CD4-positive, alpha-beta T cell treated with Interleukin-4 for 1 hour (primary cell): ENCODE measurements around the gene ADGRD1.
"Not testable (repeated sequence)": the region's sequence is repeated elsewhere in the genome, so short reads cannot be mapped to it uniquely, and the experiment has no call there.

Experiments used
- DNase-seq, 2 donors: peaks; one replicate each; pipeline ENCODE4 v3.0.0-alpha.2; 2020 to 2022

Gene ADGRD1

DNA sequence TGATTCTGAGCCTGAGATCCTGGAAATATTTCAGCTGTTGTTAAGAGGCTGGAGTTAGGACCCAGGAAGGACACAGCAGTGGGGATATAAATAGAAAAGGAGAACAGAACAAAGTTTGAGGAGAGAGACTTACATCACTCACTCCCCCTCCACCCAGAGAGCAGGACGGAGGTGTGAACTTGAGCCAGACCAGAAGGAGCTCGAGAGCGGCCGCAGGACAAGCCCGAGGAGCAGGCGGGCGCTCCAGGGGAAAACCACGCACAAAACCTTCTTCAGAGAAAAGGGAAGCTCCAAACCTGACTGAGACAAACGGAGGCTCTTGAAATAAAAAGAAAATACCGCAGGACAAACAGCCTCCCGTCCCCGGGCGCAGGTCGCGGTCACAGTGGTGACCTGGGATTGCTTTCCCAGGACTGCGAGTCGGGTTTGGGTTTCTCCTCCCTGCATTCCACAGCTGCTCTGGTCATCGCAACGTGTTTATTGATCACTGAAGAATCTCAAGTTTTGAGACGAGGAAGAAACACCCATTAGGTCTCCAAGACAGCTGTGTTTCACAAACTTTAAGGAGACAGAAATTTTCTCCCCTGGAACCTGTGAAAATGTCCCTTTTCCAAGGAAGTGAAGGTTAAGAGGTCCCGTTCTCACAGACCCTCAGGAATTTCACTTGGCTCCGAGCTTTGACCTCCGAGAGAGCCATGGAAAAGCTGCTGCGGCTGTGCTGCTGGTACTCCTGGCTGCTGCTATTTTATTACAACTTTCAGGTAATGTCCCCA, at the start of gene ADGRD1:
Gene ADGRD1 (plus strand): TSS at position 137 of the 773 bp plus-strand sequence. CDS start 559 bp downstream, at position 696.
- peak in 1 of 2 donors; percentile 29 for DNase-seq

DNA sequence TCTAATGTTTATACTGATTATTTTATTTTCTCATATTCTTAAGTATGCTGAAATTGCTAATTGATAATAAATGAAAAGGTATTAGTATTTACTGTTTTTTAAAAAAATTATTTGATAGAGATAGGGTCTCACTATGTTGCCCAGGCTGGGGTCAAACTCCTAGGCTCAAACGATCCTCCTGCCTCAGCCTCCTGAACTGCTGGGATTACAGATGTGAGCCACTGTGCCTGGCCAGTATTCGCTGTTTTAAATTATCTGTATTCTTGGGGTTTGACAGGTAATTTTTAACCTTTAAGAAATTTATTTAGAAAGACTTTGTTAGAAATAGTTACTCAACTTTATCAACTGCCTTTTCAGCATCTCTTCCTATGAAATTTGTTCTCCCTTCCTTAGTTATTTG, 49.6 kb upstream of the ADGRD1 start:
- no peak for DNase-seq

DNA sequence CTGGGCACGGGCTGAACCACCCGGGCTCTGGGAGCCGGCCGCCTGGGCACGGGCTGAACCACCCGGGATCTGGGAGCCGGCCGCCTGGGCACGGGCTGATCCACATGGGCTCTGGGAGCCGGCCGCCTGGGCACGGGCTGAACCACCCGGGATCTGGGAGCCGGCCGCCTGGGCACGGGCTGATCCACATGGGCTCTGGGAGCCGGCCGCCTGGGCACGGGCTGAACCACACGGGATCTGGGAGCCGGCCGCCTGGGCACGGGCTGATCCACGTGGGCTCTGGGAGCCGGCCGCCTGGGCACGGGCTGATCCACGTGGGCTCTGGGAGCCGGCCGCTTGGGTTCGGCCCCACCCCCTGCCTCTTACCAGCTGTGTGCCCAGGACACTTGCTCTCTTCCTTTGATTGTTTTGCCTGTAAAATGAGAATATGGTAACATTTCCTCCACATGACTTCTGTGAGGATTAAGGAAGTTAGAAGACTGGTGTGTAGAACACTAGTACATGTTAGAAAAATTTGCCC, 48.7 kb upstream of the ADGRD1 start:
- DNase-seq: not testable (repeated sequence)

DNA sequence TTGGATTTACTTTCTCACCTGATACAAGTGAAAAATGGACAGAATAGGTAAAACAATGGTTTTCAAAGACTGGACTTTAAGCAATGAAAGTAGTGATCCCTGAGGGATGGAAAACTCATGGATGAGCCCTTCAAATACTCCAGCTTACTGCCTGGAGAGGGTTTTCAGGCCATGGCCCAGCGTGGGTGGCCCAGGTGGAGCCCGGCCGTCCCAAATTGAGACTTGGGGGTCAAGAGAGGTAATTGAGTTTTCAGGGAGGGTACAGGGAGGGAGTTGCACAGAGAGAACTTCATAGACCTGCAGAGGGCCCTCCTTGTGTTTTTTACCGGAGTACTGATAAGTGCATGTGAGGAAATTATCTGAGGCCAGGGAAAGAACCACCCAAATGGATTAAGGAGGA, 44.6 kb upstream of the ADGRD1 start:
- DNase-seq: no peak

DNA sequence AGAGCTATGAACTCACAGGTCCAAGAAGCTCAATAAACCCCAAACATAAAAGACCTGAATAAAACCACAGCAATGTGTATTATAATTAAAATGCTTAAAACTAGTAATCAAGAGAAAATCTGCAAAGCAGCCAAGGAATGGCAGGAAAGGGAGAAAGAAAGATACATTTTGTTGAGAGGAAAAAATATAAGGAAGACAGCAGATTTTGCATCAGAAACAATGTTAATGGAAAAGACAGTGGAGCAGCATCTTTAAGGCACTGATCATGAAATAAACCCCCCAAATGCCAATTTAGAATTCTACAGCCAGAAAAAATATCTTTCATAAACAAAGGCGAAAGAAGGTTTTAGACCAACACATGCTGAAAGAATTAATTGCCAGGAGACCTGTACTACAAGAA, 42.5 kb upstream of the ADGRD1 start:
- no peak for DNase-seq

DNA sequence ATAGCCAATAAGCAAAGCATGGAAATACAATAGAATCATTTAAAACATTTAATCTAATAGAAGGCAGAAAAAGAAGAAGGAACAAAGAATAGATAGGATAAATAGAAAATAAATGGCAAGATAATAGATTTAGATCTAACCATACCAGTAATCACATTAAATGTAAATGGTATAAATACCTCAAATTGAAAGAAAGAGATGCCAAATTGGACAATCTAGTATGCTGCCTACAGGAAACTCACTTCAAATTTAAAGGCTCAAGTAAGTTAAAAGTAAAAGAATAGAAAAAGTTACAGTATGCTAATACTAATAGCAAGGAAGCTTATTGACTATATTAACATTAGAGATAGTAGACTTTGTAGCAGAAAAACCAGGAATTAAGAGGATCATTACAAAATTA, 41.8 kb upstream of the ADGRD1 start:
- no peak for DNase-seq

DNA sequence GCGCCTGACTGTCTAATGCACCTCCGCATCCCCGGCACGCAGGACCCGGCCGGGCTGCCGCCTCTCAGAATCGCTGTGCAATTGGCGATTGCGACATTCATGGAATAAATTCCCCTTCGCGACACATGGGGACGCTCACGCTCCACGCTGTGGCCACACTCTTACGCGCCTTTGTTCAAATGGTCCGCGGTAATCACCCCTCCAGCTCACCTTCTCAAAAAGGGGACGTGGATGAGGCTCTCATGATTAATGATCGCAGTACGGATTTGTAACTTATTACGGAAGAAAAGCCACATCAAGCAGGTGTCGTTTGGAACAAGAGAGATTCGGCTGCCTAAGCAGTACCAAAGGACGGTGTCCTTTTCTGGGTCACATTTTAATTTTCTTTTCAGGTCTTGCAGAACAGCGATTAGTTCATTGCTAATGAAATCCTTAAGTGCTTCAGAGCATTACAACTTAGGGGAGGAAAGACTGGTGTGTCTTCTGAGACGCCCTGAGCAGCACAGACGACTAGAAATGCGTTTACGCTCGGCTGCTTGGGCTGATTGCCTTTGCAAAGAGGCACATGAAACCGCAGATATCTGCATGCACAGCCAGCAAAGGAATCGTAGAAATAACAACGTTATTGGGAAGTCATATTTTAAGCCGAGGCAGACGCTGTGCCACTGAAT, 37.3 kb upstream of the ADGRD1 start:
- DNase-seq: peak in 1 of 2 donors; percentile 52

DNA sequence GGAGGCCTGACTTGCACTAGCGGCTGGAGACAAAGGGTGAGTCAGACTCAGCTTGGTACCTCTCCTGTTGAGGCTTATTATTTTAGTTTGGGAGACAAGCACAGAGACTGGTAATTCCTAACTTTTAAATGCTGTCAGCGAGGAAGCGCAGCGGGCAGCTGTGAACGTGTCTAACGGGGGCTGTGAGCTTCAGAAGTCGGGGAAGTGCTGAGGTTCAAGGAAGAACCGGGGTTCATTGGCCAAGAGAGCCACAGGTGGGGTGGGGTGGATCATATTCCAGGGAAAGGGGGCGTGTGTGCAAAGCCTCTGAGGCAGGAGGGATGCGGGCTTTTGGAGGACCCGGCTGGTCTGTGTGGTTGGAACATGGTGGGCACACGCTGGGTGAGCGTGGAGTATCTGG, 36.1 kb upstream of the ADGRD1 start:
- DNase-seq: no peak

DNA sequence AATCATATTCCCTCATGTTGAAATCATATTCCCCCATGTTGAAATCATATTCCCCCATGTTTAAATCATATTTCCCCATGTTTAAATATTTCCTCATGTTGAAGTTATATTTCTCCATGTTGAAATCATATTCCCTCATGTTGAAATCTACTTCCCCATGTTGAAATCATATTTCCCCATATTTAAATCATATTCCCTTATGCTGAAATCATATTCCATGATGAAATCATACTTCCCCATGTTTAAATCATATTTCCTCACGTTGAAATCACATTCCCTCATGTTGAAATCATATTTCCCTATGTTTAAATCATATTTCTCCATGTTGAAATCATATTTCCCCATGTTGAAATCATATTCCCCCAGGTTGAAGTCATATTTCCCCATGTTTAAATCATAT, 34.6 kb upstream of the ADGRD1 start:
- no peak for DNase-seq

DNA sequence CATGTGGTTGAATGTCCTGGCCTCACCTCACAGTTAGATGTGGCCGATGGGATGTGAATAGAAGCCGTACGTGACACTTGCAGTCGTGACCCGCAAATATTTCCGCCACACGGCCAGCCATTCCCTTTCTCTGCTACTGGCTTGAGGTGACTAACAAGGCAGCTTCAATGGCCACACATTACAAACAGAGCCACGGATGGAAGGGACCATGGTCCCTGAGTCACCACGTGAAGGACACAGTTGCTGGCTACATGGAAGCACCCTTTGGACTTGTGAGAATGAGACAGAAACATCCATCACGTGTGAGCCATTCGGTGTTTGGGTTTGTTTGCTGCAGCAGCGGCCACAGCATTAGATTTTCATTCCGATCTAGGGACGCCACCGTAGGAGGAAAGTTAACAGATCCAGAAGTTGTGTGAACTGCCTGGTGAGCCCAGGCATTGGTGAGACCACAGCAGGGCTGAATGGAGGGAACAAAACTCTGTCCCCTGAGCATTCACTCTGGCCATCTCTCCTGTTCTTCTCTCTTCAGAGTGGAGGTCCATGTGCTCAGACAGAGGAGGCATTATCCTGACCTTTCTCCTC, 33.5 kb upstream of the ADGRD1 start:
- no peak for DNase-seq

DNA sequence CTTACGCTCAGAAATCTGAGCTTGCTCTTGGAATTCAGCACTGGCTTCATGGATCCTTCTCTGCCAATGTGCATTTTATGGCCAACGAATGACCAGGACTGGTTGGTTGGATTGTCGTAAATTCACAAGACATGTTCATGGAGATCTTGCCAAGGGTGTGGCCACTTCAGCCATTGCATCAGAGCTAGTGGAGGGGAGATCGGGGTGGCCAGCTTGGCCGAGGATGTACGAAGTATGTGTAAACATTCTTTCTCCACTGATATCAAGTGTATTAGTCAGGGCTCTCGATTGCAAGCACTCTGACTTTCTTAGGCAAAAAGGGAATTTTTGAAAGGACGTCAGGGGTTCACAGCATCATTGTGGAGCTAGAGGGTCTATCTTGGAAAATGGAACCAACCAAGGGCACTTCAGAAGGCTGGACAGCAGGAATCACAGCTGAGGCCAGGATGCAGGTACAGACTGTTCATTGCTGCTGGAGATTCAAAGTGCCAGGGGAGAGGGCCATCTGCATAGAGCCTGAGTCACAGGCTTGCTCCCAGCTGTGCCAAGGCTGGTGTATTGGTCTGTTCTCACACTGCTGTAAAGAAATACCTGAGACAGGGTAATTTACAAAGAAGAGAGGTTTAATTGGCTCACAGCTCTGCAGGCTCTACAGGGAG, 32.9 kb upstream of the ADGRD1 start:
- no peak for DNase-seq

DNA sequence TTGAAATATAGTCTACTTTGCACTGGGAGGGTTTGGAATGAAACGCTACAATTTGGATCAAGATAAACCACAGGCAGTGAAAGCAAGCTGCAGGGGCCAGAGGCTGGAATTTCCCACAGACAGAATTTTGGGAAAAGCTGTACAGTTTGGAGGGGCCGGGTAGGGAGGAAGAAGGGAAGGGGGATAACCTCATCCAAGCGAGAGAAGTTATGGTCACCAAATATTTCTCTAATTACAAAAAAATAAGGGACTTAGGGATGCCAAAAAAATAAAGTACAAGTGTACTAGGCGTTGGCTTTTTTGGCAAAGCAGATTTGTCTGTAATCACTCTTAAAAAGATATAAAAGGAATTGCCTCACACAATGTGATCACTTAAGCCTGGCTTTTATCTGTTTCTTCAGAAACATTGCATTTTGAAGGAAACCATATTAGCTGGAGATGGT, 31.2 kb upstream of the ADGRD1 start:
- no peak for DNase-seq

DNA sequence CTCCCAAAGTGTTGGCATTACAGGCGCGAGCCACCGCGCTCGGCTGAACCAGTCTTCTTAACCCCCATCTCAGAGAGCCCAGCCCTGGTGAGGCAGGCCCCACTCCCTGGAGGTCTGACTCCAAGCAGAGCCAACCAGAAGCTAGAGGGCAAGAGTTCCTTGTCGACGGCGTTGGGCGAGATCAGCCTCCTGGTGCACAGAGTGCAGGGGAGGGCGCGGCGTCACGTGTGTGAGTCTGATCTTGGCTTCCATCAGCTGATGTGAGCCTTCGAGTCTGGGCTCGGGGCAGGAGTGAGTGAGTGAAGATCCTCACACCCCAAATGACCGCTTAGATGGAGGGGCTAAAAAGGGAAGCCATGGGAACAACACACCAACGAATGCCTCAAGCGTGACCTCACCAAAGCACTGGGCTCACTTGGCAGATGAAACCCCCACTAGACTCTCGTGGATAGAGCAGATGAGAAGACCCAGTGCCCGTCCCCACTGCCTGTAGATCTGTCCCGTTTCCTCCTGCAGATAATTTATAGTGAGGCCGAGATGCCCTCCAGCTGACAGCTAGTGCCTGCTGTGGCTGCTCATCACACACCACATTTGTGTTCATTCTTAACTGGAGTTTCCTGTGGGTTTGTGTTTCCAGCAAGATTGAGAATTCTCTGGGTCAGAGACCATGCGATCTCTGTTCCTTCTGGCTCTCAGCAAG, 28.6 kb upstream of the ADGRD1 start:
- no peak for DNase-seq

DNA sequence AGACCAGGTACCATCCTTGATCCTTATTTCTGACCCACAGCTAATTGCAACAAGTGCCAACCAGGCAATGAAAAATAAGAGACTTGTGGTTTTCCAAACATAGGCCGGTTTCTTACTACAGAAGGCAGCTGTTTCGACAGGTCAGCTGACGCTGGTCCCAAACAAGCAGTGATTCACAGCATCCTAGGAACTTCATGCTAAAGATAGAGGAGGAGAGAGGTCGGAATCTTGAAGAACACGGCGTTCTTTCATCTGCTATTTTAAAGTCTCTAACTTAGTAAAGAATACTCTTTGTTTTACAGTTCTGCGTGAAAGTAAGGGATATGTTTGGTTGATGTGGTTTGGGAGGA, 28.1 kb upstream of the ADGRD1 start:
- no peak for DNase-seq

DNA sequence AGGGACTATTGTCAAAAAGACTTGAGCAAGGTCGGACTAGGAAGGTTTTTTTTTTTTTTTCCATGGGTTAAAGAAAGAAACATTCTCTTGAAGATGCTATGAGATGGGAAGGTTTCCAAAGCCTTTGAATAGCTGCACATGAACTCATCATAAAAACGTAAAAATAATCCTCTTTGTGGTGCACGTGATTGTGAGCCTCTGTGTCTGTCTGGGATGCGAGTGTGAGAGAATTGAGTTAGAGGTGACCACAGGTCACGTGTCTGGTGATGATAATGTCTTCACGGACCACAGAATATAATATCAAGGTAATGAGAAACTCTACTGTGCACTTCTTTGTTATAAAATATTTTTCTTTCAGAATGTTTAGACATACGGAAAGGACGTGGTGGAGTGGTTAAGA, 24.3 kb upstream of the ADGRD1 start:
- no peak for DNase-seq

DNA sequence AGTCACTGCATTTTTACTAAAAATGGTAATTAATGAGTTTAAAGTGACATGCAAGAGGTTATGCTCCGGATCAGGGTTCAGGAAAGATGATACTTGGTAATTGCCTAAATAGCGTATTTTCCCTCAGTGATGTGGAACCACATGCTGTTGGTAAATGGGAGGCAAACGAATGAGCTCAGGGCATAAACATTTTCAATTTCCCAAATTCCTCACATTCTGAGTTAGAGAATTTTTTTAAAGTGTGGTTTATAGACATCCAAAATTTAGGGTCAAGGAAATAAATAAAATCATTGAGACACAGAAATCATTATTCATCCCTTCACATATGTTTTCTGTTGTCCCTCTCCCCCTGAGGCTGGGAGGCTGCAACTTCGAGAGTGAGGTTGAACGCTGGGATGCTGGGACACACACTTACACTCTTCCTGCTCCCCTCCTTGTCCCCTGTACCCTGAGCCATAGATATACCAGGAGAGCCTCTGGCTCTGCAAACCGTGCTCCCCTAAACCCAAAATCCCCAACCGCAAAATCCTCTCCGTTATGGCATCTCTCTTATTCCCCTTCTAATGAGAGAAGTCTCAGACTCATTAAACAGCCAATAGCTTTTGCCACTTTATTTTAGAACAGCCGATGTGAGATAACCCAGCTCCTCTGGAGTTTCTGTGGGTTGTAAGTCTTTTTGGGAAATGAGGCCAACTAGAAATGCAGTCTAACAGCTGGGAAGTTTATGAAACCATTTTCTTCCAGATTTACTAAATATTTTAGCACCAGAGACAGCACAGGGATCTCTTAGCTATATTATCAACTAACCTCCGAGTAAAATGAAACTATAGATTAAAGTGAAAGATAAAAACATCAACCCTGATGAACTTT, 21.4 kb upstream of the ADGRD1 start:
- no peak for DNase-seq

DNA sequence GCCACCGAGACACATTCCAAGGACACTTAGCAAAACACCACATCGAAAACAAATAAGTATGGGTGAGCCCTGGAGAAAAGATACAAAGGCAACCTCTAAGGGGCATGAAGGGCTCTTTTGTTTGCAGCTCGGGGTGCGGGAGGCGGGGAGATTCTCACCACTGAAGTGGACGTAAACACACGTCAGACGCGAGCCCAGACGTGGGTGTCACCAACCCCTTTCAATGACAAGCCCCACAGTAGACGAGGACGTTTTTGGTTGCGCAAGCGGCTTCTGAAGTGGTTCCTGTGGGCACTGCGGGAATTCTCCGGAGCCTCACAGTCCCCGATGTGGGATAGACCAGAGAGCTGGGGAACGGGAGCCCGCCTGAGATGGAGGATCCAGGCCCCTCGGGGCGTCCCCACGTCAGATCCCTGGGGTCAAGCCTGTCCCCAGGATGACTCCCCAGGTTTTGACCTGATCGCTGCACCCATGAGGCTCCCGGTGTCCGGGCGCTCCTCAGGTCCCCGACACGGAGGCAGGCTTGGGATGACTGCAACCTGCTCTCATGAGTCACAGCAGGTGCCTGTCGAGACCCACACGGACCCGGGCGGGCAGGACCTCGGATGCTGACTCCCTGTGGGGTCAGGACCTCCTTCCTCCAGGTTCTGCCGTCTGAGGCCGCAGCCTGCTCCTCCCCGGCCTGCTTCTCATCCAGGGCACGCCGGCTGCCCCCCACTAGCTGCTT, 20.3 kb upstream of the ADGRD1 start:
- no peak for DNase-seq

DNA sequence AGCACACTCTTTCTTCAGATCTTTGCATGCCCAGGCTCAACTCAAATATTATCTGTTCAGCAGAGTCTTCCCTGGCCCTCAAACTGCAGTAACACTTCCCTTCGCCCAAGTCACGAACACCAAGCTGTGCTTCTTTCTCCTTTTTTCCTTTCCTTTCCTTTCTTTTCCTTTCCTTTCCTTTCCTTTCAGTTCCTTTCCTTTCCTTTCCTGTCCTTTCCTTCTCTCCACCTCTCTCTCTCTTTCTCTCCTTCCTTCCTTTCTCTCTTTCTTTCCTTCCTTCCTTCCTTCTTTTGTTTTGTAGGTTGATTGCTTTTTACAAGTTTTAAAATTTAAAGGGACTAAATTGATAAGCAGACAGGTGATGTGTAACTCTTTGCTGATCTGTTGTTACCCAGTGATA, 19.0 kb upstream of the ADGRD1 start:
- DNase-seq: no peak

DNA sequence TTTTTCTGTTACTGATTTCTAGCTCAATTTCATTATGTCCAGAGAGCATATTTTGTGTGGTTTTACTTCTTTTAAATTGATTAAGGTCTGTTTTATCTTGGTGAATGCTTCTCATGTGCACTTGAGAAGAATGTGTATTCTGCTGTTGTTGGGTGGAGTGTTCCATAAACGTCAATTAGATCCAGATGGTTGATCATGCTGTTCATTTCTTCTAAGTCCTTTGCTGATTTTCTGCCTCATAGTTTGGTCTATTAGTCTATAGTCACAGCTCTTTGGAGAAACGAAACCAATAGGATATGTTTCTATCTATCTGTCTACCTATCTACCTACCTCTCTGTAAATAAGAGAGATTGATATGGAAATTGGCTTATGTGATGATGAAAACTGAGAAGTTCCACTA, 17.1 kb upstream of the ADGRD1 start:
- no peak for DNase-seq

DNA sequence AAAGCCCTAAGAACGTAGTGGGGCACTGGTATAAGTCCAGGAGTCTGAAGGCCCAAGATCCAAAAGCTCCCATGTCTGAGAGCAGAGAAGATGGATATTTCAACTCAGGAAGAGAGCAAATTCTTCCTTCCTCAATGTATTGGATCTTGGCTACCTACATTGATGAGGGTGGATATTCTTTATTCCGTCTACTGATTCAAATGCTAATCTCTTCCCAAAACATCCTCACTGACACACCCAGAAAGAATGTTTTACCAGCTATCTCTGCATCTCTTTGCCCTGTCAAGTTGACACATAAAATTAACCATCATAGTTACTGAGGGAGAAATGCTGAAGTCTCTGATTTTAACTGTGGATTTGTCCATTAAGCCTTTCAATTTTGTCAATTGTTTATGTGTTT, 16.6 kb upstream of the ADGRD1 start:
- DNase-seq: no peak

DNA sequence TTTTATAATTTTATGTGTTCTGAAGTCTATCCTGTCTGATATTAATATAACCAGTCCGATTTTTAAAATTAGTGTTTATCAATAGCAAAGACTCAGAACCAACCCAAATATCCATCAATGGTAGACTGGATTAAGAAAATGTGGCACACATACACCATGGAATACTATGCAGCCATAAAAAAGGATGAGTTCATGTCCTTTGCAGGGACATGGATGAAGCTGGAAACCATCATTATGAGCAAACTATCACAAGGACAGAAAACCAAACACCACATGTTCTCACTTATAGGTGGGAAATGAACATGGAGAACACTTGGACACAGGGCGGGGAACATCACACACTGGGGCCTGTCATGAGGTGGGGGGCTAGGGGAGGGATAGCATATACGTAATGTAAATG, 16.2 kb upstream of the ADGRD1 start:
- not testable (repeated sequence) for DNase-seq
